GM12864 (cell line): Measurements from ENCODE around the gene CPT1B.

ENCODE experiments used
- DNase-seq: peaks from one replicate; pipeline ENCODE4 v3.0.0-alpha.2; 2011; ENCODE audit warnings: low read depth
- H3K4me3 ChIP-seq: 2 replicates; pipeline ENCODE4 v1.5.1; 2011; ENCODE audit warnings: mild to moderate bottlenecking, low read depth, low read length, control low read depth
- CTCF ChIP-seq: IDR thresholded peaks from 2 replicates; pipeline ENCODE4 v1.5.1; 2011; ENCODE audit warnings: low read depth, mild to moderate bottlenecking, moderate library complexity, low read length, control low read depth, inconsistent platforms; ENCODE audit errors: missing control alignments

CPT1B gene

GRCh38 chr22:50599816-50600455 is 21.7 kb upstream of the CPT1B start:
- no peak for DNase-seq
- H3K4me3 ChIP-seq: no peak overlapping the region
- no peak for TF ChIP-seq CTCF

- no peak for TF ChIP-seq CTCF
- H3K4me3 ChIP-seq: no peak overlapping the region
- no peak for DNase-seq
These were observed 18.9 kb upstream of the CPT1B start for GRCh38 chr22:50597097-50597496.

- no peak for DNase-seq
- H3K4me3 ChIP-seq: no peak overlapping the region
- TF ChIP-seq CTCF: no peak
These were observed 17.0 kb upstream of the CPT1B start for GRCh38 chr22:50595189-50595588.

- no peak for TF ChIP-seq CTCF
- H3K4me3 ChIP-seq: no peak overlapping the region
- DNase-seq: no peak
These were observed 9.2 kb upstream of the CPT1B start for GRCh38 chr22:50587407-50587806.

DNA sequence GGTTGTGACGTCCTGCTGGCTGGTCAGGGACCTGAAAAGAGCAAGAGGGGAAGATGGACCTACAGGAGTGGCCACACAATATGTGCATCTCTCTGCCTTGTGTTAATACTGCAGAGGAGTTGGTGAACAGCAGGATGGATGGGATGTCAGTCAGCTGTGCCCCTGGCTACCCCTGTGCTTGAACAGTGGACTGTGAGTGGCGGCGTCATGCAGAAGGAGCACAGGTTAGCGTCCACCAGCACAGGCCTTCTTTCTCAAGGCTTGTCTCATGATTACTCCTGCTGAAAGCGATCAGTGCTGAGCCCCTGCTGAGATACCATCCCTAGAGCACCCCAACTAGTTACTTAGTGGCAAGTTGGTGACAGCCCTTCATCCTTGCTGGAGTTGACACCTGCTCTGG is 8.2 kb upstream of the CPT1B start:
- DNase-seq: no peak
- H3K4me3 ChIP-seq: no peak overlapping the region
- TF ChIP-seq CTCF: no peak

- no peak overlapping the region for H3K4me3 ChIP-seq
- no peak for TF ChIP-seq CTCF
- DNase-seq: no peak
These were observed 7.6 kb upstream of the CPT1B start for GRCh38 chr22:50585781-50586180.

DNA sequence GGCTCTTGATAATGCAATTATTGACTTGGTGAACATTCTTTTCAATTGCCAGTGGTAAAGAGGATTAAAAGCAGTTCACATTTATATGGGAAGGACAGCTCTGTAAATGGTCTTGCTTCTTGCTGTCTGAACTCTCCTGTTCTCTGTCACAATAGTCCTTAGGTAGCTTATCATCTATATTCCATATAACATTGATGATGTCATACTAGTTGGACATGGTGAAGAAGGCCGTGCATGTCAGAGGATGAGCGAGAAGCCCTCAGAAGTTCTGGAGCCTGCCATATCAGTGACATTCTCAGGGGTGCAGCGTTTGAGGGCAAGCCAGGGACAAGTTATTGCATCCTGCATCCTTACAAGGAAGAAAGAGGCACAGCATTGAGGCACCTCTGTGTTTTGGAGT is 7.0 kb upstream of the CPT1B start:
- no peak for DNase-seq
- no peak overlapping the region for H3K4me3 ChIP-seq
- no peak for TF ChIP-seq CTCF
